Measurements from ENCODE around the gene ARL5A. TPM values are rescaled to one million over a fixed set of nuclear protein-coding genes. Genes with fewer than 3 reads are reported as not detected.

ARL5A gene
- total RNA-seq, 4 donors from 2014 or later, result 58.8 to 104 (median 85.6) TPM

GRCh38 chr2:151786483-151786882 is 41.7 kb downstream of the ARL5A start:
- H3K27ac ChIP-seq, result no peak overlapping the region
- no peaks in the 10 kb centered on the region for H3K9me3 ChIP-seq
- TF ChIP-seq POLR2AphosphoS5 (IDR thresholded peaks at IDR 0.05) (no peak), POLR2A (IDR thresholded peaks at IDR 0.05) (no peak), EP300 (IDR thresholded peaks at IDR 0.05) (no peak), CTCF (IDR thresholded peaks at IDR 0.05) (no peak)
- no peak overlapping the region for H3K4me3 ChIP-seq
- H3K27me3 ChIP-seq, result no peaks in the 10 kb centered on the region
- peaks cover 3 to 39% of the 10 kb centered on the region in 2 donors for H3K36me3 ChIP-seq
- no peaks in the 10 kb centered on the region for H3K4me1 ChIP-seq
- WGBS, 2 donors (ENCODE audit: low coverage in 1 of 2), result 85 to 88% methylated on average over 1 of the region's 1 CpG
- no peak for ATAC-seq

- Histone ChIP-seq H3K4me3 (no peak overlapping the region), H3K27me3 (no peaks in the 10 kb centered on the region), H3K4me1 (no peaks in the 10 kb centered on the region), H3K36me3 (peaks cover 3 to 40% of the 10 kb centered on the region in 2 donors), H3K9me3 (no peaks in the 10 kb centered on the region), H3K27ac (no peak overlapping the region)
- no peak for TF ChIP-seq CTCF (IDR thresholded peaks at IDR 0.05)
- no peak for ATAC-seq
- WGBS, 2 donors (ENCODE audit: low coverage in 1 of 2), result 94 to 100% methylated on average over 5 of the region's 5 CpGs
Observed at GRCh38 chr2:151786077-151786476, 42.1 kb downstream of the ARL5A start.

GRCh38 chr2:151783133-151783520 is 45.1 kb downstream of the ARL5A start:
- TF ChIP-seq POLR2A (IDR thresholded peaks at IDR 0.05) (no peak), CTCF (IDR thresholded peaks at IDR 0.05) (no peak), EP300 (IDR thresholded peaks at IDR 0.05) (no peak), POLR2AphosphoS5 (IDR thresholded peaks at IDR 0.05) (no peak)
- H3K27me3 ChIP-seq, result no peaks in the 10 kb centered on the region
- no peak overlapping the region for H3K4me3 ChIP-seq
- ATAC-seq, result no peak
- peaks cover 3 to 48% of the 10 kb centered on the region in 2 donors for H3K36me3 ChIP-seq
- H3K9me3 ChIP-seq, result no peaks in the 10 kb centered on the region
- H3K27ac ChIP-seq, result no peak overlapping the region
- WGBS, 2 donors (ENCODE audit: low coverage in 1 of 2), result 87 to 92% methylated on average over 2 of the region's 2 CpGs
- no peaks in the 10 kb centered on the region for H3K4me1 ChIP-seq

GRCh38 chr2:151782378-151783132 is 45.7 kb downstream of the ARL5A start:
- peaks cover 3 to 45% of the 10 kb centered on the region in 2 donors for H3K36me3 ChIP-seq
- TF ChIP-seq POLR2A (IDR thresholded peaks at IDR 0.05), result no peak
- TF ChIP-seq EP300 (IDR thresholded peaks at IDR 0.05), result no peak
- no peak for TF ChIP-seq POLR2AphosphoS5 (IDR thresholded peaks at IDR 0.05)
- TF ChIP-seq CTCF (IDR thresholded peaks at IDR 0.05), result no peak
- no peaks in the 10 kb centered on the region for H3K27me3 ChIP-seq
- H3K4me3 ChIP-seq, result no peak overlapping the region
- H3K9me3 ChIP-seq, result no peaks in the 10 kb centered on the region
- WGBS, 2 donors (ENCODE audit: low coverage in 1 of 2), result 84 to 91% methylated on average over 6 of the region's 6 CpGs
- no peaks in the 10 kb centered on the region for H3K4me1 ChIP-seq
- no peak overlapping the region for H3K27ac ChIP-seq
- ATAC-seq, result no peak

- Histone ChIP-seq H3K4me1 (no peaks in the 10 kb centered on the region), H3K27ac (no peak overlapping the region), H3K36me3 (peaks cover 3 to 54% of the 10 kb centered on the region in 2 donors), H3K9me3 (no peaks in the 10 kb centered on the region), H3K27me3 (no peaks in the 10 kb centered on the region), H3K4me3 (no peak overlapping the region)
- 78 to 100% methylated on average over 1 to 2 of the region's 4 CpGs for WGBS, 2 donors (ENCODE audit: low coverage in 1 of 2)
- no peak for ATAC-seq
- TF ChIP-seq CTCF (IDR thresholded peaks at IDR 0.05) (no peak), EP300 (IDR thresholded peaks at IDR 0.05) (no peak), POLR2AphosphoS5 (IDR thresholded peaks at IDR 0.05) (no peak), POLR2A (IDR thresholded peaks at IDR 0.05) (no peak)
Observed at GRCh38 chr2:151781642-151782041, 46.6 kb downstream of the ARL5A start.
